HG03342 (cell line): ENCODE measurements around the gene WDR46.
"Not testable (repeated sequence)": the region's sequence is repeated elsewhere in the genome, so short reads cannot be mapped to it uniquely, and the experiment has no call there.

Experiments used
- ATAC-seq: cut with Tn5 transposase; IDR thresholded peaks from one replicate; pipeline ENCODE4 v1.9.1; 2021; ENCODE audit warnings: mild to moderate bottlenecking, moderate library complexity; ENCODE audit not compliant: unreplicated experiment

Gene WDR46

DNA sequence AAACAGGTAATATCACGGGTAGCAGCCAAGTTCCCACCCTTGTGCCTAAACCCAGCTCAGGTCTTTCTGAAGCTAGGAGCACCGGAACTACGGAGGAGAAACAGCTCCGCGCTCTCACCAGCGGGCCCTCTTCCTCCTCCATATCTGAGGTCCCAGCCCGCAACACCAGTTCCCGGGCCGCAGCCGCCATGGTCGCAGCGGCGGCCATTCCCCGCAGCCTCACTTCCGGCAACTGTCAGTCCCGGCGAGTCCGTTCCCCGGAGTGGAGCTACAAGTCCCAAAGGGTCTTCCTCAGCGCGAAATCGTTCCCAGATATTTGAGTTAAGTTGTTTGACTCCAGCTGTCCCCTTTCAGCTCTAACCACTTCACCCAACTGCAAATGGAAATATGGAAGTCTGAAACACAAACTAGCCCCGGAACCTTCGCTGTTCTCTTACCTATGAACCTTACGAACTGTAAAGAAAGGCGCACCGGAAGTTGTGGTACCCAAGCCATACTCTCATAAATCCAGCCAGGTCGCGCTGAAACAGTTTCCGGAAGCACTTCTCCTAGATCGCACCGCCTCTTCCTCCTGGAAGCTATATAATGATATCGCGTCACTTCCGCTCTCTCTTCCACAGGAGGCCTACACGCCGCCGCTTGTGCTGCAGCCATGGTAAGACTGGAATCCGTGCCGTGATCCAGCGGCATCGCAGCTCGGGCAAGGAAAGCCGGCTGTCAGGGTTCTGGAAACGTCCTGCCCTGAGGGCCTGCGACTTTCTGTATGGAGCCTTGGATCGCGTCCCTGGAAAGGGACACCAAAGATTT lies 17.4 kb downstream of the WDR46 start, which contains the start of the genes RPS18 and VPS52:
Gene RPS18, plus strand, starts transcription at position 608 of the 807 bp plus-strand sequence. Its CDS starts 45 bp downstream, at position 653.
Gene VPS52, minus strand, starts transcription at position 409 of the 807 bp plus-strand sequence. Its CDS starts 201 bp downstream, at position 208.
- ATAC-seq: peak; percentile 76

DNA sequence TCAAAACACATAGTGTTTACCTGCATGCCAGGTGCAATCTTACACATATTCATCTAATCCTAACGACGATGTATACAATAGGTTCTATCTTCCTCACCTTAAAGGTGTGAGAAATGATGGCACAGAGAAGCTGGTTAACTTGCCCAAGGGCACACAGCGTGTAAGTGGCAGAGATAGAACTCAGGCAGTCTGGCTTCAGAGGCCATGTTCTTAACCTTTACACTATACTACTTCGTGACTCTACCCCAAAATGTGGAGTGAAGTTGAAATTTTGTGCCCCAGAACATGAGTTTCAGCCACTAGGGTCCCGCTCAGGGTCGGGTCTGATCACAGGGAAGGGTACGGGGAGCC lies 17.9 kb downstream of the WDR46 start:
- no peak for ATAC-seq

DNA sequence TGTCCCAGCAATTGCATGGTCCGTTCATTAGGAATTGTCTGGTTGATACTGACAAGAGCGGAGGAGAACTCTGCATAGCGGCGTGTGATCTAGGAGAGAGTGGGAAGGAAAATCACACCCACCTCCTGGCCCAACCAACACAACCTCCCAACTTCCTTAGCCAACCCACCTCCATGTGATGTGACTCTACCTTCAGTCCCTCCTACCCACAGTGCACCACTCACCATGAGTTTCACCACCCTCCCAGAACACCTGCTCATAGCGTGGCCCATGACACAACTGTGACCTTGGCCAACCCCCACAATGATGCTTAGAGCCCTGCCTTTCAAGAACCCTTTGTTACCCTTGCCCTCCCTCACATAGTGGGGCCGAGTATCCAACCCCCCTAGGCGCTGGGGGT lies 25.0 kb downstream of the WDR46 start:
- ATAC-seq: no peak

DNA sequence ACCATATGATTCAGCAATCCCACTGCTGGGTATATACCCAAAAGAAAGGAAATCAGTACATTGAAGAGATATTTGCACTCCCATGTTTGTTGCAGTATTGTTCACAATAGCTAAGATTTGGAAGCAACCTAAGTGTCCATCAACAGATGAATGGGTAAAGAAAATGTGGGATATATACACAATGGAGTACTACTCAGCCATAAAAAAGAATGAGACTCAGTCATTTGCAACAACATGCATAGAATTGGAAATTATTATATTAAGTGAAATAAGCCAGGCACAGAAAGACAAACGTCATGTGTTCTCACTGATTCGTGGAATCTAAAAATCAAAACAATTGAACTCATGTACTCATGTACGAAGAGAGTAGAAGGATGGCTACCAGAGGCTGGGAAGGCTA lies 26.5 kb downstream of the WDR46 start:
- ATAC-seq: not testable (repeated sequence)

DNA sequence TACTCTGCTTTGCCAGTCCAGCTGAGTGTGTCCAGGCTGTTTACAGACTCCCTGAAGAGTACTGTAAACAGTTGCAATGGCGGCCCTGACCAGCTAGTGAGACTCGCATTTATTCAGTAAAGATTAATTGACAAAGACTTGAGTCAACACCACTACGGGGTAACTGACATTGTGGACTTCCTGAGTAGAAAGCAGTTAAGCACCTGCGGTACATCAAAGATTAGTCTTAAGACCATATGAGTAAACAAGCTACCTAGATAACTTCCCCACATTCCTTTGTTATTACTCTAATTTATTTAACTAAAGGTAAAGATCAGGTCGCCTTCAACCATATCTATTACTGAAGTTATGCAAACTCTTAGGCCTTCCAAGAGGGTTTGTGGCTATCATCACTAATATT lies 30.0 kb downstream of the WDR46 start:
- ATAC-seq: no peak

DNA sequence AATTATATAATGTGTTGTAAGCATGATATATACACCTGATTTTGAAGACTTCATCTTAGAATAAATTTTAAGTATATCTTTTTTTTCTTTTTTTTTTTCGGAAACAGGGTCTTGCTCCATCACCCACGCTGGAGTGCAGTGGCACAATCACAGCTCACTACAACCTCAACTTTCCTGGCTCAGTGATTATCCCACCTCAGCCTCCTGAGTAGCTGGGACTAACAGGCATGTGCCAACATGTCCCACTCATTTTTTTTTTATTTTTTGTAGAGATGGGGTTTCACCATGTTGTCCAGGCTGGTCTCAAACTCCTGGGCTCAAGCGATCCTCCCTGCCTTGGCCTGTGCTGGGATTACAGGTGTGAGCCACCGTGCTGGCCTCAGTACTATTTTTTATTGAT lies 34.4 kb downstream of the WDR46 start:
- no peak for ATAC-seq

DNA sequence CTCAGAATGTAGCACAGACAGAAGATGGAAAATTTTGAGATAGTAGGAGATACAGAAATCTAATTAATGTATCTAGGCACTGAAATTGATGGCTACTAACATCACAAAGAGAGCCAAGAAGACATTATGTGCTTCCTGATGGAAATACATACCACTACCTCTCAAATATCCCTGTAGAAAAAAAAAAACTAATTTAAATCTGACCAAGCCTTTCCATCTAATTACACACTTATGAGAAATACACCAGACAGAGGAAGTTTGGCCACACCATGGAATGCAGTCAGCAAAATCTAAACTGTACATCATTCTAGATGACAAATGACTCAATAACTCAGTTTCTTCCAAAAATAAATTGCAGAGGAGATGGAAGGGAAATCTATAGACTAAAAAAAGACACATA lies 36.3 kb downstream of the WDR46 start:
- no peak for ATAC-seq

DNA sequence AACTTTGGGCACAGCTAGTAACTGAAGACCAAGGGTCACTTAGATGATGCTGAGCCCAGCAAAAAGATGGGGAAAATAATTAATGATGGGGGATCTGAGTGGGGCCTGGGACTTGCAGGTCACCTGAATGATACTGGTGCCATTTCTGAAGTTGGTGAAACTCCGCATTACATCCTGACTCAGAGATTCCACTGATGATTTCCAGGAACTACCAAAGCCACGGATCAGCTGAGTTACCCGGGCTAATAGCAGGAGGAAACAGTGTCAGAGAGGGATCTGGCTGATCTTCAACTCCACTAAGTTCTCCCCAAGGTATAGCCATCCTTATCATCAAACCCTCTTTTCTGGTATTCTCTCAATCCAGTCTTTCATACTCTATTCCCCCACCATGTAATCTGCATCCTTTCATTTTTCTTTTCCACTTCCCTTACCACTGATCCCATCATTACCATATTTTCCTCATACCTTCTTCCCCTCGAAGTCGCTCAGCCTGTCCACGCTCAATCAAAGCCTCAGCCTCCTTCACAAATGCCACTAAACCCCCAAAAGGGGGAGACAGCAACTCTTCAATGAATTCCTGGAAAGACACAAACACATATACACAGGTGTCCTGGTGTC lies 37.5 kb downstream of the WDR46 start:
- no peak for ATAC-seq

DNA sequence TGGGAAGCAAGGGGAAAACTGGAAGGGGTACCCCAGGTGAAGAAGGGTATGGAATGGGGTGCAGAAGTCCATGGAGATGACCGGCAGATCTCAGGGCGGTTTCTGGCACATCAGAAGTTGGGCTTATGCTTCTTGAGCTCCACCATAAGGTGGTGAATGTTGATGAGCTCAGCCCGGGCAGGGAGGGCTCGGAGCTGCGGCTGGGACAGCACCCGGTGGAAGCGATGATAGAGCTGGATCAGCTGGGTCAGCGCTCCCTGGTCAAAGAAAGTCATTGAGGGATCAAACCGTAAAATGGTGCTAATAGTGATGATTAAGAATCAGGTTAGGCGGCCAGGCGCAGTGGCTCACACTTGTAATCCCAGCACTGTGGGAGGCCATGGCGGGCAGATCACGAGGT lies 38.3 kb downstream of the WDR46 start:
- ATAC-seq: no peak

DNA sequence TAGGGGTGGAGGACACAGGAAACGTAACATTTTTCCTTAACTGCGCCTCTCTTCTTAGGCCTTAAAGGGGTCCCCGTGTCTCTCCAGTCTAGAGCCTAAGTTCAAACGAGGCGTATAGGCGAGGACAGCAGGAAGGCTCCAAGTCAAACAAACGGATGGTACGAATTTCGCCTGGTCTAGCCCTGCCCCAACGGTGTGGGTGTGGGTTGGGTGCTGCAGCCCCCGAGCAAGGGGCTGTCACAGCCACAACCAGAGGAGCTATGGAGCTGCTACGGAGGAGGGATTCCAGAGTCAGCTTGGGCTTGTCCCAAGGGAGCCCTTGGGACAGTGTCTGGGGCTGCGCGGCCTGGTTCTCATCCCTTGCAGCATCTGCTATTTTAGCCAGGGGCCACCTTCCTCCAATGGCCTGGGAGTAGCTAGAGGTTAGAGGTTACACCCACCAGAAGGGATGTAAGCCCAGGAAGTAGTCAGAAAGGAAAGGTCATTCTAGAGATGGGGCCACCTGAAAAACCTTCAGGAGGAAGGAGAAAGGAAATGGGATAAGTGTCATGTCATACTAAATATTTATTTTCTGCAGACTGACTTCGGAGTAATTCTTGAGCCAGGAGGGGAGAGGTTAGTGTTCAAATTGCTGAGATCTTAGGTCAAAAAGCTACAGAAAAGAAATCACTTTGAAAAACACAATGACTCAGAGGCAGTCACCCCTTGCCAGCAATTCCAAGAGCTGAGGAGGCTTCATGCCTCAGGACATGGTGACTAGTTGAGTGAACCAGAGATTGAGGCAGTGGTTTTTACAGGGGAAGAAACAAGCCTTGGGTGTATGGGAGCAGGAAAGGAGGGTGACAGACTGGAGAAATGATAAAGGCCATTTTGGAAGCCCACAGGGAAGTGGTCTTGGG lies 39.1 kb downstream of the WDR46 start:
- ATAC-seq: no peak

DNA sequence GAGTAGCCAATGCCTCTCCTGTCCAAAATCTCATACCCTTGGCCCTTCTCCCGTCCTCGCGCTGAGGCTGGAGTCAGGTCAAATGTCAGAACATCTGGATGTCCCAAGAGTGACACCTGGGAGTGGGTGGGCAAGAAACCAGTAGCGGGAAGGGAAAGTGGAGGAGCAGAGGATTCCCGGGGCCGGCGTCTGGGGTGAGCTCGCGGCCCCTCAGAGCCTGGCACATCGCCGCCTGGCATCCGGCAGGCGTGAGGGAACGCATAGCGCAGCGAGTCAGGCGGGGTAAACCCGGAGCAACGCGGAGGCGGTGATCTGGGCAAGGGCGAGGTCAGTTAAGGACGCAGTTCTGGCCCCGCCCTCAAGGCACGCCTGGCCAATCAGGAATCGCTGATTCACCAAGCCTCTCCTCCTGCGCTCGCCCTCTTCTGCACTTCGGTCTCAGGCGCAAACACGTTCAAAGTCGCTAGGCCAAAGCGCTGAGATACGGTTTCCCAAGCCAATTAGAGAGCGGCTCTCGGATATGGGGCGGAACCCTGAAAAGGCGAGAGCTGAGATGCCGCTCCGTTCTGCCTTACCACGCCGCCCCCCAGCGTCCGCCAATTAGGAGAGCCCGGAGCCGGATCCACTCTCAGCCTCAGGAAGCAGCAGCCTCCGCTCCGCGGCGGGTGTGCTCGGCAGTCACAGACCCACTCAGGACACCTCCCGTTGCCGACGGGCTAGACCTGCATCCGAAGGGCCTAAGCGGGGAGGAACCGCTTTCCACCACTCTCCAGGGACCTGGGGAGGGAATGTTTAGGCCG lies 39.9 kb downstream of the WDR46 start:
- ATAC-seq: peak; percentile 84

DNA sequence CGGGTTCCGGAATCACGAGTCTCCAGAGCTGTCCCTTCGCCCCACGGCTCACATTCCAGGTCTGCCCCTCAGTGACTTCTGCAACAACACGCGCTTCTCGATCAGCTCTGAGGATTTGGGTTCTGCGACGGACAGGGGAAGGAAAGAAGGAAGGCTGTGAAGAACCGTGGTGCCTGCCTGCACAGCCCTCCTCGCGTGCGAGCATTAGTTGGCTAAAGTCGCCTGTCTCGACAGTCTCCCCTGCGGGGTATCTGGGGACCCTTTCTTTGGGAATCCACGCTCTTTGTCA lies 40.5 kb downstream of the WDR46 start:
- peak; percentile 7 for ATAC-seq

DNA sequence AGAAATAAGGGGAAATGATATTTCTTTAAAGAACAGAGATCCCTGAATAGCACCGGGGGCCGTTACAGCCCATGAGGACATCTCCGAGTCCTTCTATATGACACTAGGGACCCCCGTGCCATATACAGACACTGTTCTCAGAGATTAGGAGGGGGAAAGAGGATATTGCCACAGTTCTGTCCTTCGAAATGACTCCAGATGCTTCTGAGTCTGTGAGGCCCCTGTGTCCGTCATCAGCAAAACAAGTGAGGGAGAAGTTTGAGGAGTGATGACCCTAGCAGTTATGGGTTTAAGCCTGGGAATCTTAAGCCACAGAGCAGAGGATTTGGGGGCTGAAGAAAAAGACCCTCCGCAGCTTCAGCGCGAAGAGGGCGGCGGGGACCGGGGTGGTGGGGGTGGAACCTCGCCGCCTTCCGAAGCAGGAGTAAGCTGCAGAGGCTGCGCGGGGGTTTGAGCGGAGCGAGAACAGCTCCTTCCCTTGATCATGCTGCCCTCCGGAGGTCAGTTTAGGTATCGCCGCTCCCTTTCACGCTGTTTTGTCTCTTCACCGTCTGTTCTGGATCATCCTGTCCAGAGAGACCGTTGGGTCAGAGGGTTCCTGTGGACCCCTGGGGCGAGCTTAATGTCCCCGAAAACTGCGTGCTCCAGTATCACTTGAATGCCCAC lies 40.9 kb downstream of the WDR46 start:
- peak; percentile 37 for ATAC-seq

DNA sequence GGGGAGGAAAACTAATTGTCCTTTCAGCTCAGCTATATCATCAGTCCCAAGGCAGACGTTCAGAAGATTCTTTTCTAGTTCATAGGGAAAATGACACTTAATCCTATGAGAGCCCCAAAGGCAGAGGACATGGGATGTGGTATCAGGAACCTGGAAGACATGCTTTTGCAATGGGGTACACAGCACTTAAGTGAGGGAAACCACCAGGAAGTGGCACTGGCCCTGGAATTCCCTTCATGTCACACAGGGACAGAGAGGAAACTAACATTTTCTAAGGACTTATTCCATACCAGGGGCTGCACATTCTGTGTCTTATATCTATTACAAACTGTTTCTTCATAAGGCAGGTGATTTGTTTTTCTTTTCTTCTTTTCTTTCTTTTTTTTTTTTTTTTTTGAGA lies 45.6 kb downstream of the WDR46 start:
- no peak for ATAC-seq

DNA sequence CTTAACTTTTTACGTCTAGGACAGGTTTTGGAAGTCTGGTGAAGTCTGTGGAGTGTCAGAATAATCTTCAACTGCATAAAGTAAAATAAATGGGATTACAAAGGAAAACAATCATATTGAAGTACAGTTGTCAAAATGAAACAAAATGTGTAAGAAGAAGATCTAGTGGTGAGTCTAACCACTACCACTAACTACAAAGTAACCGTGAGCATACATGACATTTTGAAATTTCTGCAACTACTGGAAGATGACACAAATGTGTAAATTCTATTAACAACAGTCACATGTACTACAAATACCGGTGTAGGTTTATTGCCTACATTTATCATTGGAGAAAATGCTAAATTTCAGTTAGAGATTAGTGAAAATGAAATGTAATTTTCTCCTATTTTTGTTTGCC lies 47.1 kb downstream of the WDR46 start:
- ATAC-seq: no peak

DNA sequence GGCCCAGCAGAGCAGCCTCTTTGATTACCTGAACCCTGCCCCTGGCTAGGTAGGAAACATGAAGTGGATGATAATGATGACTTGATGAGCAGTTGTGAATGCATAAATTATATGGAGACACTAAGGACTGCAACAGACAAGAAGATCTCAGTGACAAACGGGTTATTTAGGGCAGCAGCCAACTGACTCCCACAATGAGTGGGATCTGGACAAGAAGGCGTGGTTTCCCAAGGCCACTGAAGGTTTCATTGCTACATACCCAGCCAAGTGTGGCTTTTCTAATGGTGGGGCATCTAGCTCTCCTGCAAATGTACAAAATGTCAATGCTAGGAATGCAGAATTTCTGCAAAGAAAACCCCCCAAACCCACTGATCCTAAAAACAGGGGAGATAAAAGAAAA lies 51.3 kb downstream of the WDR46 start:
- ATAC-seq: no peak

DNA sequence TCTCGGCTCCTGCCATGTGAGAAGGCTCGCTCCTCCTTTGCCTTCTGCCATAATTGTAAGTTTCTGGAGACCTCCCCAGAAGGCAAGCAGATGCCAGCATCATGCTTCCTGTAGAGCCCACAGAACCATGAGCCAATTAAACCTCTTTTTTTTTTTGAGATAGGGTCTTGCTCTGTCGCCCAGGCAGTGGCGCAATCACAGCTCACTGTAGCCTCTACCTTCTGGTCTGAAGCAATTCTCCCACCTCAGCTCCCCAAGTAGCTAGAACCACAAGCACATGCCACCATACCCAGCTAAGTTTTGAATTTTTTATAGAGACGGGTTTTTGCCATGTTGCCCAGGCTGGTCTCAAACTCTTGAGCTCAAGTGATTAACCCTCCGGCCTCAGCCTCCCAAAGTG lies 52.2 kb downstream of the WDR46 start:
- no peak for ATAC-seq

DNA sequence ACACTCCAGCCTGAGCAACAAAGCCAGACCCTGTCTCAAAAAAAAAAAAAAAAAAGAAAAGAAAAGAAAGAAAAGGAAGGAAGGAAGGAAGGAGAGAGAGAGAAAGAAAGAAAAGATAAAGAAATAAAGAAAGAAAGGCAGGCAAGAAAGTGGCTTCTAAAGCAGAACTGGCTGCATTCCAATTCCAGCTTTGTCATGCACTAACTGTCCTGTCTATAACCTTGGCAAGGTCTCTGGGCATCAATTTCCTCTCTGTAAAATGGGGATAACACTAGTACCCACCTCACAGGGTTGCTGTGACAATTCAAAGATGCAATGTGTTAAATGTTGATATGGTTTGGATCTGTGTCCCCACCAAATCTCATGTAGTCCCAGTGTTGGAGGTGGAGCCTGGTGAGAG lies 52.7 kb downstream of the WDR46 start:
- ATAC-seq: no peak

DNA sequence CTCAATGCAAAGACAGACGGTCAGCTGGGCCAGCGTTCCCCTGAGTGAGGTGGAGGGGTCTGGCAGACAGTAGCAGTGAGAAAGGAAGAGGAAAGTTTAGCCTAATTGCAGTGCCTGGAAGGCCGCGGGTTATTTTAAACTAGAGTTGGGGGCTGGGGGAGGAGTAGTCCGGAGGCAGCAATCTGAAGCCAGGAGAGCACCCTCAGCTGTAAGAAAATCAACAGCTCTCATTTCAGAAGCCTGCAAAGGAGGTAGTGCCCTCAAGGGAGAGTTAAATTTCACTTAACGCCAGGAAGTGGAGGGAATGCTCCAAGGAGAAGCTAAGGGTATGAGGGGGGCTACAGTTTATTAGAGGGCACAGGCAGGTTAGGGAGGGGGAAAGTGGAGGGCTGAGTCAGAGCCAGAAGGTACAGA lies 53.8 kb downstream of the WDR46 start:
- no peak for ATAC-seq
